Activated naive CD4-positive, alpha-beta T cell treated with anti-CD3 and anti-CD28 coated beads, Interleukin-2, amount 50 U/mL, for 16 hours (primary cell): ENCODE measurements around the gene JARID2.

ENCODE experiments used
- DNase-seq: peaks from one replicate; pipeline ENCODE4 v3.0.0-alpha.2; 2020

JARID2 gene

DNA sequence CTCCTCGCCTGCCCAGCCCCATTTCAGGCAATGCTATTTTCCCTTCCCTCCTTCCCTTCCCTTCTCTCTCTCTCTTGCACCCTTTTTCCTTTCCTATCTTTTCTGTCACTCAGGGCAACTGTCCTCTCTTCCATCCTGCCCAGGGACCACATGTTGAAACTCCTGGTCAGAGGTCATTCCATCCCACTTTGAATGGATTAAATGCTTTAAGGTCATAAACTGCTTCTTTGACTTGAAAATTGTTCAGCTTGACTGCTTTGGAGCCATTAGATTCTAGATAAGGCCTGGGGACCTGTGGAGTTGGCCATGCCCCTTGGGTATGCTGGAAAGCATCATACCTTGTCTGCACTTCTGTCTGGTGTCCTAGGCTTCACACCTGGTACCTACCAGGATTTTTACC is 310.8 kb downstream of the JARID2 start:
- DNase-seq = no peak

DNA sequence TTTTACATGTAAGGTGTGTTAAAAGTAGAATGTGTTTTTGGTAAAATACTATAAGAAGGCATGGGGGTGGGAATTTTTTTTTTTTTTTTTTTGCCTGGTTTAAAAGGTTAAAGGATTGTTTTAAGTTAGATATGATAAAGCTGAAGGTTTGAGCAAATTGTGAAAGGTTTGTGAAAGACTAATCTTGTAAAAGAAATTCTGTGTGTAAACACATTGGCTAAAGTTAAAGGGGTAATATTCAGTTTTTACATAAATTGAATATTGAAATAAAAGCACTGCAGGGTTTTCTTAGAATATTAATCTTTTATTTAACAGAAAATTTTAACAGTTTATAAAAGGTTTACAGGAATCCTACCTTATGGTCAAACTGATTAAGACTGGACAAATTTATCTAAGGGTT is 311.3 kb downstream of the JARID2 start:
- no peak for DNase-seq

DNA sequence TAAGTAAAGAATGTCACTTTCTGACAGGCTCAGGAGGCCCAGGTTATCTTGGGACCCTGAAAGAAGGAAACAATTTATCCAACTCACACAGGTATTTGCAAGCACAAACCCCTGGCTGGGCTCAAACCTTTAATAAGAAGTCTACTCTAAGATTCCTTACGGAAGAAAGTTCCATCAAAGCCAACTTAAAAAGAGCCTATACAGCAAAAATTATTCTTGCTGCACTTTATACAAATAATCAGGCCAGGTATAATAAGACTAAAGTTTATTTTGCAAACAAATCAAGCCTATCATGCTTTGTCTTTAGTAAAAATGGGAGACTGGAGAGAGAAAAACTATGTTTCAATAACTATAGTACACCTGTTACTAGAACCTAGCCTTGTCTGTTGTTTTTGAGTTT is 314.8 kb downstream of the JARID2 start:
- no peak for DNase-seq

DNA sequence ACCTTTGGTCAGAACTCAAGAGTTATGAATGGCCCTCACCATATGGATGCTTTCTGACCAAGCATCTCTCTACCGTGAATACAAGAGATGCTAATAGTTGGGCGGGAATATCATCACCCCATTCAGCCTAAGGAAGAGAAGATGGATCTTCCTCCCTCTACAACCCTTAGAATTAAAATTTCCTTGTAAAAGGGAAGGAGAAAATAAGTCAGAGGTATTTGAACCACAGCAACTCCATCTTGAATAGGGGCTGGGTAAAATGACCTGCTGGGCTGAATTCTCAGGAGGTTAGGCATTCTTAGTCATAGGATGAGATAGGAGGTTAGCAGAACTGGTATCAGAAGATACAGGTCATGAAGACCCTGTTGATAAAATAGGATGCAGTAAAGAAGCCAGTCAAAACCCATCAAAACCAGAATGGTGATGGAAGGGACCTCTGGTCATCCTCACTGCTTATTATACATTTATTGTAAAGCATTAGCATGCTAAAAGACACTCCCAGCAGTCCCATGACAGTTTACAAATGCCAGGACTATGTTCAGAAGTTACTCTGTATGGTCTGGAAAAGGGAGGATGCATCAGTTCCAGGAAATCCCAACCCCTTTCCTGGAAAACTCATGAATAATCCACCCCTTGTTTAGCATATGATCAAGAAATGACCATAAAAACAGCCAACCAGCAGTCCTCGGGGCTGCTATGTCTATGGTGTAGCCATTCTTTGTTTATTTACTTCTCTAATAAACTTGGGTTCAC is 315.8 kb downstream of the JARID2 start:
- no peak for DNase-seq

DNA sequence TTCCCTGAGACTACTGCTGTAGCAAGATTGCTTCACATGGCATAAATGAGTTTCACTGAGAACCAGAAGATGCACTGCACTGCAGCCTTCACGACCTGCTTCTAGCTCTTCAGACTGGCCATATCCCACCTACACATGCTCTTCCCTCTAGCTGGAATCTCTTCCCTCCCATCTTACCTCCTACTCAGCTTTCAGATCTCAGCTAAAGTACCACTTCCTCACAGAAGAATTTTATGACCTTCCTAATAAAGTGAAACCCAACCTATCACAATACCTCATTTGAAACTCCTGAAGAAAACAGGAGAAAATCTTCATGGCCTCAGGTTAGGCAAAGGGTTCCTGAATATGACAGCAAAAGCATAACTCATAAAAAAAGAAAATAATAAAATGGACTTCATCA is 317.1 kb downstream of the JARID2 start:
- DNase-seq = no peak

DNA sequence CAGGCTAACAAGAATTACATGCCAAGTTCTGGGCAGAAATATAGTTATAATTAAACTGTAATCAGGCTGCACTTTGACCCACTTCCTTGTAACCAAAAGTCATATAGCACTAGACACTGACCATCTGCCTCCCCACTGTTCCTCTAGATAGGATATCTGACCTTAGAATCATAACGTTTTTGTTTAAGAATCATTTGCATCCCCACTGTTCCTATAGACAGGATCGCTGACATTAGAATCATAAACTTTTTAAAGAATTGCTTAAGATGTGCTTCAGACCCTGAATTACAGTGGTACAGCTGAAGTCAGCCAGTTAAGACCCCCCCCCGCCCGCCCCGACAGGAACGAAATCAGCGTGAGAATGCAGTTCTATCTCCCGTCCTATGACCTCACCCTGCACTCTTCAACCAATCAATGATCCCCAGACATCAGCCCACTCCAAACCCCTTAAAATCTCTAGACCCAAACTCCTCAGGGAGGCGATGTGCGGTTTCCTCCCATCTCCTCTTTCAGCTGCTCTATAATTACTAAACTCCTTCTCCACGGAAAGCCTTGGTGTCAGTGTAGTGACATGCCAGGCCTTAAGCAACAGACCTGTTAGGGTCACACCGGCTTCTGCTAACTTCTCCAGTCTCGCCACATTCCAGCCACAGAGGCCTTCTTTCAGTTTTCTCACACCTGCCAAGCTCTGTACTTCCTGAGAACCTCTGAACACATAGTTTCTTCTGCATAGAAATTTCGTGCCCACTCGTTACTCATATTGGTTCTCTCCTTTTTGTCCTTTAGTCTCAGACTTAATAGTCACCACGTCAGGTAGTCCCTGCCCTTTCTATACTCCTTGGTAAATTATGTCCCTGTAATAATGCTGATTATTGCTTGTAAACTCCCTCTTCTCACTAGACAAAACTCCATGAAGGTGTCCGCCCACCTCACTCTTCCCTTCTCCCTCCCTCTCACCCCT is 323.4 kb downstream of the JARID2 start:
- DNase-seq = no peak

DNA sequence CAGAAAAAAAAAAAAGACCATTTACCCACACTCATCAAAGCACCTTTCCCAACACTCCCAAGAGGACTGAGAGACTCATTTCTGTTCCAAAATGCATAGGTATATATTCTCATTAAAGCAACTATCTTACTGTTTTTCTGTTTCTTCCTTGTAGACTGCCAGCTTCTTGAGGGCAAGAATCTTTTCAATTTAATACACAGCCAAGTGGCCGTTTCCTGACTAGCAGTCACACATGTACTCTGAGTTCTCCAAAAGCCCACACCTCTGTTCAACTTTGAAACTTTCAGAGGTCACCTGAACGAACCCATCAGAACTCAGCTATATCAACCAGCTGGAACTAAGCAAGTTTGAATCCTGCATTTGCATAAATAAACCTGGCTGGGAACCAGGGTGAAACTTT is 324.3 kb downstream of the JARID2 start:
- DNase-seq = no peak
